Measurements from ENCODE around the gene PIGH.
"Not testable (repeated sequence)": the region's sequence is repeated elsewhere in the genome, so short reads cannot be mapped to it uniquely, and the experiment has no call there.

PIGH gene

DNA sequence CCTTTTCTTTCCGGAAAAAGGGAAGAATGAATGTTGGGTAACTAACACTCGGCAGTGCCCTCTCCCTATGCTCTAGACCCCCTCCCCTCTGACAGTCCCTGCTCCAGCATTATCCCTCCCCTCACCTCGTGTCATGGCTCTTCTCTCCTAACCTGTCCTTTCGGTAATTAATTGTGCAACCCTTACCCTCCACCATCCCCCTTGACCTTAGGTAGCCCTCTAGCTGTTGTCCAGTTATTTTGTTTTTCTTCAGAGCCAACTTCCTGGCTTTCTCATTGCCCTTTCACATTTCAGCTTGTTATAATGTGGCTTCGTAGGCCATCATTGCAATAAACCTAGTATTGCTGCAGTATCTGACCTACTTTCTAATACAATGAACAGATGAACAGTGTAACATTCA is 30.9 kb upstream of the PIGH start:
- TF ChIP-seq BHLHE40 (IDR thresholded peaks at IDR 0.05; ENCODE audit: borderline replicate concordance) (no peak), FOXK2 (IDR thresholded peaks at IDR 0.05) (no peak), CTBP1 (IDR thresholded peaks at IDR 0.05; ENCODE audit: borderline replicate concordance) (no peak), NFRKB (IDR thresholded peaks at IDR 0.05) (no peak), LEF1 (IDR thresholded peaks at IDR 0.05; ENCODE audit: borderline replicate concordance) (no peak), FOXM1 (IDR thresholded peaks at IDR 0.05; ENCODE audit: borderline replicate concordance) (no peak), ARNT (IDR thresholded peaks at IDR 0.05) (no peak), ZNF384 (IDR thresholded peaks at IDR 0.05) (no peak), SUZ12 (IDR thresholded peaks at IDR 0.05) (no peak), HDGF (IDR thresholded peaks at IDR 0.05; ENCODE audit: borderline replicate concordance) (no peak), PKNOX1 (IDR thresholded peaks at IDR 0.05) (no peak), SP1 (IDR thresholded peaks at IDR 0.05) (no peak), FOXA1 (IDR thresholded peaks at IDR 0.05) (no peak), TARDBP (IDR thresholded peaks at IDR 0.05) (no peak), L3MBTL2 (conservative IDR thresholded peaks at IDR 0.05) (no peak), ELF4 (IDR thresholded peaks at IDR 0.05) (no peak)
- CTCF ChIA-PET = no interaction called here
- DNase-seq (ENCODE audit: extremely low spot score) = no peak
- POLR2A ChIA-PET = interaction anchor here (0.8 kb wide), 1 partner anchor 10 kb away, joined by 3 read pairs; no protein-coding TSS in a partner anchor

GRCh38 chr14:67630186-67630585 is 30.1 kb upstream of the PIGH start:
- TF ChIP-seq ZNF384 (IDR thresholded peaks at IDR 0.05) (no peak), HDGF (IDR thresholded peaks at IDR 0.05; ENCODE audit: borderline replicate concordance) (no peak), TARDBP (IDR thresholded peaks at IDR 0.05) (no peak), SP1 (IDR thresholded peaks at IDR 0.05) (no peak), PKNOX1 (IDR thresholded peaks at IDR 0.05) (no peak)
- CTCF ChIA-PET = no interaction called here
- DNase-seq (ENCODE audit: extremely low spot score) = no peak
- POLR2A ChIA-PET = no interaction called here

GRCh38 chr14:67627519-67627918 is 27.5 kb upstream of the PIGH start:
- ChIA-PET POLR2A (interaction anchor here (1.6 kb wide), 1 partner anchor 27 kb away, joined by 4 read pairs; the partner anchor contains the start of gene PIGH), CTCF (no interaction called here)
- TF ChIP-seq LEF1 (IDR thresholded peaks at IDR 0.05; ENCODE audit: borderline replicate concordance) (no peak), ZNF384 (IDR thresholded peaks at IDR 0.05) (no peak), ELF4 (IDR thresholded peaks at IDR 0.05) (no peak), PKNOX1 (IDR thresholded peaks at IDR 0.05) (no peak), HDGF (IDR thresholded peaks at IDR 0.05; ENCODE audit: borderline replicate concordance) (no peak), BHLHE40 (IDR thresholded peaks at IDR 0.05; ENCODE audit: borderline replicate concordance) (no peak), FOXK2 (IDR thresholded peaks at IDR 0.05) (no peak), SUZ12 (IDR thresholded peaks at IDR 0.05) (no peak), ARNT (IDR thresholded peaks at IDR 0.05) (no peak), SP1 (IDR thresholded peaks at IDR 0.05) (no peak), NFRKB (IDR thresholded peaks at IDR 0.05) (no peak), FOXM1 (IDR thresholded peaks at IDR 0.05; ENCODE audit: borderline replicate concordance) (no peak), L3MBTL2 (conservative IDR thresholded peaks at IDR 0.05) (no peak), CTBP1 (IDR thresholded peaks at IDR 0.05; ENCODE audit: borderline replicate concordance) (no peak)
- DNase-seq (ENCODE audit: extremely low spot score) = no peak

DNA sequence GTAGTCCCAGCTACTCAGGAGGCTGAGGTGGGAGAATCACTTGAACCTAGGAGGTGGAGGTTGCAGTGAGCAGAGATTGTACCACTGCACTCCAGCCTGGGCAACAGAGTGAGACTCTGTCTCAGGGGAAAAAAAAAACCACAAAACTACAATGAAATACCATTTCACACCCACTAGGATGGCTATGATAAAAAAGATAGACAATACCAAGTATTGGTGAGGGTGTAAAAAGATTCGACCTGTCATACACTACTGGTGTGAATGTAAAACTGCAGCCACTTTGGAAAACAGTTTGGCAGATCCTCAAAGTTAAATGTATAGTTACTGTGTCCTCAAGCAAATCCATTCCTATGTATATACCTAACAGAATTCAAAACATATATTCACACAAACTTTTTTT is 26.1 kb upstream of the PIGH start:
- DNase-seq (ENCODE audit: extremely low spot score); POLR2A ChIA-PET; CTCF ChIA-PET: not testable (repeated sequence)

GRCh38 chr14:67623114-67623513 is 23.0 kb upstream of the PIGH start:
- DNase-seq (ENCODE audit: extremely low spot score) = no peak
- ChIA-PET POLR2A (interaction anchor here (0.7 to 4.8 kb wide), 4 partner anchors 11 to 72 kb away, joined by 3 to 21 read pairs (median 4); partner anchors contain the start of genes PIGH and RDH11), CTCF (interaction anchor here (0.8 to 1.0 kb wide), 2 partner anchors 44 to 81 kb away, joined by 3 to 11 read pairs; no protein-coding TSS in a partner anchor)
- TF ChIP-seq CTBP1 (IDR thresholded peaks at IDR 0.05; ENCODE audit: borderline replicate concordance) (no peak), ZNF384 (IDR thresholded peaks at IDR 0.05) (no peak), BHLHE40 (IDR thresholded peaks at IDR 0.05; ENCODE audit: borderline replicate concordance) (no peak), PKNOX1 (IDR thresholded peaks at IDR 0.05) (no peak), SP1 (IDR thresholded peaks at IDR 0.05) (no peak), SUZ12 (IDR thresholded peaks at IDR 0.05) (no peak), ARNT (IDR thresholded peaks at IDR 0.05) (no peak)

DNA sequence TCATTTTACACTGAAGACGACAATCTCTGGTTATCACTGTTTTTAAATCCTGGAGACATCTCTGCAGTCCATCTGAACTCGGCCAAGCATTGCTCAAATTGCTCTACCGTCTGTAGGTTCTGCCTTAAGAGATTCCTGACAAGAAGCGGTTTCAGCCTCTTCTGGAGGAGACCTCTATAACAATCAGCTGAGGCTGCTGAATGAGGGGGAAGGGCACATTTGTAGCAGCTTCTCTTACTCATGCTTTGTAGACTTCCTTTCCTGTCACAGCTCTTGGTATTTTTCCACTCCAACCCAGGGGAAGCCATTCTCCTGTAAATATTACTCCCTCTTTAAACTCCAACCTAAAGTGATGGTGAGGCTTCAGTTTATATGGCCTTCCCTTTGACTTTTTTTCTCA is 22.6 kb upstream of the PIGH start:
- POLR2A ChIA-PET = interaction anchor here (0.7 to 4.8 kb wide), 4 partner anchors 12 to 73 kb away, joined by 3 to 21 read pairs (median 4); partner anchors contain the start of genes PIGH and RDH11
- DNase-seq (ENCODE audit: extremely low spot score) = peak; percentile 32
- TF ChIP-seq SUZ12 (IDR thresholded peaks at IDR 0.05) (no peak), ARNT (IDR thresholded peaks at IDR 0.05) (no peak), SP1 (IDR thresholded peaks at IDR 0.05) (no peak), BHLHE40 (IDR thresholded peaks at IDR 0.05; ENCODE audit: borderline replicate concordance) (no peak), PKNOX1 (IDR thresholded peaks at IDR 0.05) (no peak), FOXM1 (IDR thresholded peaks at IDR 0.05; ENCODE audit: borderline replicate concordance) (no peak), ZNF384 (IDR thresholded peaks at IDR 0.05) (no peak), TARDBP (IDR thresholded peaks at IDR 0.05) (no peak)
- CTCF ChIA-PET = interaction anchor here (0.8 to 1.0 kb wide), 2 partner anchors 44 to 81 kb away, joined by 3 to 11 read pairs; no protein-coding TSS in a partner anchor
